Fibroblast of pulmonary artery (primary cell): Measurements from ENCODE around the gene TLK1.

Source experiments
- DNase-seq: peaks from one replicate; pipeline ENCODE4 v3.0.0-alpha.2; 2010; ENCODE audit warnings: low read depth
- H3K4me3 ChIP-seq: replicated peaks from 2 replicates; pipeline ENCODE4 v1.5.1; 2011; ENCODE audit warnings: low read depth, mild to moderate bottlenecking, control low read depth, low read length, moderate library complexity
- CTCF ChIP-seq: IDR thresholded peaks from 2 replicates; pipeline ENCODE4 v1.5.1; 2011; ENCODE audit warnings: mild to moderate bottlenecking, control low read depth, low read length, inconsistent platforms; ENCODE audit errors: missing control alignments

The TLK1 gene

GRCh38 chr2:170974304-170974993, 186.2 kb downstream of the TLK1 start:
- DNase-seq = peak; percentile 23
- no peak overlapping the region for H3K4me3 ChIP-seq
- no peak for TF ChIP-seq CTCF

- peak; percentile 50 for TF ChIP-seq CTCF
- peak overlapping the region; percentile 78 for H3K4me3 ChIP-seq
- peak; percentile 78 for DNase-seq
These were observed 187.0 kb downstream of the TLK1 start for GRCh38 chr2:170973492-170974303.

- TF ChIP-seq CTCF = no peak
- H3K4me3 ChIP-seq = peak overlapping the region; percentile 78
- DNase-seq = no peak
These were observed 187.5 kb downstream of the TLK1 start for GRCh38 chr2:170973225-170973491.

GRCh38 chr2:170972296-170973224, 188.1 kb downstream of the TLK1 start:
- TF ChIP-seq CTCF = no peak
- no peak overlapping the region for H3K4me3 ChIP-seq
- DNase-seq = no peak

GRCh38 chr2:170971071-170971470, 189.6 kb downstream of the TLK1 start:
- no peak for TF ChIP-seq CTCF
- H3K4me3 ChIP-seq = no peak overlapping the region
- DNase-seq = no peak

- no peak overlapping the region for H3K4me3 ChIP-seq
- TF ChIP-seq CTCF = no peak
- no peak for DNase-seq
These were observed 190.7 kb downstream of the TLK1 start for GRCh38 chr2:170969872-170970496.
